SKM-1 treated with dmso at 0.1 percent for 144 hours (cell line): ENCODE results near the gene WDR1.

Experiments
- DNase-seq: peaks from one replicate; lab custom pipeline; 2025; ENCODE audit not compliant: unreplicated experiment; lab: John Stamatoyannopoulos, UW

The WDR1 gene

GRCh38 chr4:10114607-10115006, 2.0 kb downstream of the WDR1 start:
- no peak for DNase-seq

DNA sequence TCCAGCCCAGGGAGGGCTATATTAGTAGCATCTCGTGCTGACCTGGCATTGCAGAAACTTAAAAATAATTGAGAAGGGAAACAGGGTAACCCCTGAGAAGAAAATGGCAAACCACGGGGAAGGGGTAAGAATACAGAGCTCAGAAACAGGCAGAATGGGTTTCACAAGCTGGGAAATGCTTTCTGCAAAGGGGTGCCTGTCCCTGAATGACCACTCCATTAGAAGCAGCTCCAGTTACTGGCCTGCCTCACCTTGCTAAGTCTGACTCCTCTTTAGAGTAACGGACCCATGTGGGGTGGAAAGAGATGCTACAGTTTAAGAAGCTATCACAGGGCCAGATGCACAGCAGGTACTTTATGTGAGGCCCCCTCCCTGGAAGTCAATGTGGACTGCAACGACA, 2.5 kb downstream of the WDR1 start:
- DNase-seq, result no peak

GRCh38 chr4:10113362-10114047, 3.1 kb downstream of the WDR1 start:
- DNase-seq, result no peak

GRCh38 chr4:10112658-10113284, 3.8 kb downstream of the WDR1 start:
- DNase-seq, result no peak

GRCh38 chr4:10111067-10111801, 5.4 kb downstream of the WDR1 start:
- DNase-seq, result no peak

GRCh38 chr4:10109995-10110670, 6.5 kb downstream of the WDR1 start:
- DNase-seq, result no peak

GRCh38 chr4:10108818-10109783, 7.5 kb downstream of the WDR1 start:
- DNase-seq, result no peak

- DNase-seq, result no peak
Measured at GRCh38 chr4:10108391-10108790, 8.2 kb downstream of the WDR1 start.

- DNase-seq, result no peak
Measured at GRCh38 chr4:10107111-10108091, 9.2 kb downstream of the WDR1 start.

GRCh38 chr4:10106421-10107039, 10.1 kb downstream of the WDR1 start:
- no peak for DNase-seq

DNA sequence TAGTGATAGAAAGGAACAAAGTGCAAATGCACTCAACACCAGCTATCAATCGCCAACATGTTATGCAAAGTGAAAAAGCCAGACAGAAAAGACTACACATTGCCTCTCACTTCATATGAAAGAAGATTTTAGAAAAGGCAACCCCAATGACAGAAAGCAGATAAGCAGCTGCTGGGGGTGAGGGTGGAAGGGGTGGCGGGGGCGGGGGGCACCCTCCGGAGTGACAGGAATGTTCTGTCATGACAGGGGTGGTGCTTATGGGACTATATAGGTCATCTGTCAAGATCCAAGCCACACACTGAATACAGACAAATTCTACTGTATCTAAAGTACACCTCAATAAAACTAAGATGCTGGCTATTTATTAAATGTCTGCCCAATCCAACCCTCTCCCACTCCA, 10.7 kb downstream of the WDR1 start:
- DNase-seq, result no peak

- no peak for DNase-seq
Measured at GRCh38 chr4:10105421-10105820, 11.2 kb downstream of the WDR1 start.

- DNase-seq, result no peak
Measured at GRCh38 chr4:10104991-10105276, 11.7 kb downstream of the WDR1 start.

- DNase-seq, result no peak
Measured at GRCh38 chr4:10104211-10104990, 12.2 kb downstream of the WDR1 start.

DNA sequence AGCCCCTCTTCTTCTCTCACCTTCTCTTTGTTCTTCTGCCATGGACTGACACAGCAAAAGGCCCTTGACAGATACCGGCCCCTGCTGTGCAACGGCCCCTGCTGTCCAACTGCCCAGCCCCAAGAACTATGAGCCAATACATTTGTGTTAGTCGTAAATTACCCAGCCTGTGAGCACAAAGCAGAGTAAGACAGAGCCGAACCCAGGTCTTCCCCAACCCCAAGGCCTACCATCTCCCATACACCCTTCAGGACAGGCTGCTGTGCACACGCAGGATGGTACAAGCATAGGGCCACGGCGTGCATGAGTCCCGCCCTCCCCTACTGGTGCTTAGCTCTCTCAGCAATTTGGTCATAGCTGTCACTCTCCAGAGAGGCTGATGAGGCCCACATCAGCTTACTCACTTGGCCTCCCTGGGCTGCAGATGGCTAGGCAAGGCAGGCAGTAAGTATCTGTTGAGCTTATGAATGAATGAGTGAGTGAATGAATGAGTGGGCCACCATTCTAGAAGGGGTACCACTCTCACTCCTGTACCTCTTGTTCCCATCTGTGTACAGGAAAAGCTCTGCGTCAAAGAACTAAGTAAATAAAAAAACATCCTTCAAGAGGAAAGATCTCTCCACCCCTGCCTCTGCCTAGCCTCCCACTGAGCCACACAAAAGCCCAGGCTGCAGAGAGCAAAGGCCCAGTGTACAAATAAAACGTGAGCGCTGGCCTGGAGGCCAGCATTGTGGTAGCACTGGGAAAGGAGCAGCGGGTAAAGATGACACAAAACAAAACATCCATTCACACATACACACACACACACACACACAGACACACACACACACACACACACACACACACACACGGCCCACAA, 13.9 kb downstream of the WDR1 start:
- no peak for DNase-seq

DNA sequence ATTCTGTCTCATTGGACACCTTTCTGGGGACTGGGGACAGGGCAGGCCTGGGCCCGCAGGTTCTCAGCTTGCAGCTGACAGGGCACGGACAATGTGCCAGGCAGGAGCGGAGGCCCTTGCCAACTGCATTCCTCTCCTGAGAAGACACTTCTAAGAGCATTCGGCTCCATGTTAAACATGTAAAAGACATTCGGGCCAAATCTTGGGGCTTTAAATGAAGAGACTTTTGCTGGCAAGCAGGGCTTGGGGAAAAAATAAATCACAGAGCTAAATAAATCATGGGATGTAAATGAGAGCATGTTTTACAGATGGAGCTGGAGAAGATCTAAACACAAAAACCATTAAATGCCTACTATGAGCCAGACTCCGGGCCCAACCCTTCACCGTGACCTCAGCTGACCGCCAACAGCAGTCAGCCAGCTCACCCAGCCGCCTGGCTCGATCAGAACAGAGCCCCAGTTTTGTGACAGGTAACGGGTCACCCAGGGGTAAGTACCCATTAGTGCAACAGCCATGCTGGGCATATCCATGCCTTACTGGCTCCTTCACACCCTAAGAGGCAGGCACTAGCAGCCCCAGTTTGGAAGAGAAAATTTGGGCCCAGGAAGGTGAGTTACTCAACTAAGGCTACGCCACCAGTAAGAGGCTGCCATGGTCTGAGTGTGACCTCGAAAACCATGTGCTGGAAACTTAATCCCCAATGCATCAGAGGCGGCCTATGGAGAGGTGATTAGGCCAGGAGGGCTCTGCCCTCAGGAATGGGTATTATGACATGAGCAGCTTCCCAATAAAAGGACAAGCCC, 14.7 kb downstream of the WDR1 start:
- no peak for DNase-seq
